IPS-18a (cell line): ENCODE data around the gene IL17D.

ENCODE experiments used
- H3K27ac ChIP-seq: one replicate; pipeline ENCODE4 v1.5.1; 2013; ENCODE audit warnings: low read length
- H3K27me3 ChIP-seq: one replicate; pipeline ENCODE4 v1.6.1; 2013; ENCODE audit warnings: mild to moderate bottlenecking, low read length; ENCODE audit not compliant: control insufficient read depth, insufficient read depth
- H3K36me3 ChIP-seq: one replicate; pipeline ENCODE4 v1.6.1; 2013; ENCODE audit warnings: low read depth, low read length; ENCODE audit not compliant: control insufficient read depth
- H3K4me1 ChIP-seq: one replicate; pipeline ENCODE4 v1.6.1; 2013; ENCODE audit warnings: low read depth, low read length; ENCODE audit not compliant: control insufficient read depth
- H3K4me3 ChIP-seq: one replicate; pipeline ENCODE4 v1.5.1; 2013; ENCODE audit warnings: low read length
- H3K9ac ChIP-seq: one replicate; pipeline ENCODE4 v1.6.1; 2013; ENCODE audit warnings: mild to moderate bottlenecking, low read length, moderate library complexity
- H3K9me3 ChIP-seq: one replicate; pipeline ENCODE4 v1.6.1; 2013; ENCODE audit warnings: low read depth, low read length; ENCODE audit not compliant: control insufficient read depth

IL17D gene, protein sequence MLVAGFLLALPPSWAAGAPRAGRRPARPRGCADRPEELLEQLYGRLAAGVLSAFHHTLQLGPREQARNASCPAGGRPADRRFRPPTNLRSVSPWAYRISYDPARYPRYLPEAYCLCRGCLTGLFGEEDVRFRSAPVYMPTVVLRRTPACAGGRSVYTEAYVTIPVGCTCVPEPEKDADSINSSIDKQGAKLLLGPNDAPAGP

DNA sequence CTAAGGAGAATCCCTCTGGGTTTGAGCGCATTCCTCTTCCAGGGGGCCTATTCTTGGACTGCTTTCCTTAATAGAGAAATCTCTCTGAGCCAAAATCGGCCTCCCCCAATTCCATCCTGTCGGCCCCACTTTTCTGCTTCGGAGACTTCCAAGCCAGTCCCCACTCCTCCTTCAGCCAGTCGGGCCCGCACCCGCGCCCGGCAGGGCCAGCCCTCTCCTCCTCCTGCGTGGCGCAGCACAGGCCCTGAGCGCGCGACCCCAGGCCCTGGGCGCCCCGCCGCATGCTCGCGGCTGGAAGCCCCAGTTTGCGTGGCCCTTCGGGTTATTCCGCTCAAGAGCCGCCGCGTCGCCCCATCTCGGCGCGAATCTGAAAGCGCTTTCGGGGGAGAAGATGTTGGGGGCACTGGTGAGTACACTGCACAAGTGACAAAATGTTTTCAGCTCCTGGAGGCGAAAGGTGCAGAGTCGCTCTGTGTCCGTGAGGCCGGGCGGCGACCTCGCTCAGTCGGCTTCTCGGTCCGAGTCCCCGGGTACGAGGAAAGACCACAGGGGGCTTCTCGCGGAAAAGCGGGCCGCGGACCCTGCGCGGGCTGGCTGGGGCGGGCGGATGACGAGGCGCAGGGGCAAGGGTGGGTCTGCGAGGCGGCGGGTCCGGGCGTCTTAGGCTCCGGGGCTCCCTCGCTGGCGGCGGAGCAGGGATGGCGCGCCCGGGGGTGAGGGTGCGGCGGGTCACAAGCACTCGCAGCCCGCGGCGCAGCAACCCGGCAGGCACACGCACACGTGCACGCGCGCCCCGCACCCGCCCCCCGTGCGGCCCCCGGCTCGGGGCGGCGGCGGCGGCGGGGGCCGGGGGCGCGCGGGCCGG, at the start of gene IL17D:
Gene IL17D, plus strand, starts transcription at position 785 of the 865 bp plus-strand sequence. CDS start 303 bp downstream, outside the sequence.
- H3K36me3 ChIP-seq = no peaks in the 10 kb centered on the region
- no peaks in the 10 kb centered on the region for H3K9me3 ChIP-seq
- no peak within 1 kb of the TSS for H3K9ac ChIP-seq
- no peaks in the 10 kb centered on the region for H3K4me1 ChIP-seq
- H3K27me3 ChIP-seq = peaks cover 50% of the 10 kb centered on the region
- H3K27ac ChIP-seq = no peak within 1 kb of the TSS
- H3K4me3 ChIP-seq = peak within 1 kb of the TSS; percentile 66

DNA sequence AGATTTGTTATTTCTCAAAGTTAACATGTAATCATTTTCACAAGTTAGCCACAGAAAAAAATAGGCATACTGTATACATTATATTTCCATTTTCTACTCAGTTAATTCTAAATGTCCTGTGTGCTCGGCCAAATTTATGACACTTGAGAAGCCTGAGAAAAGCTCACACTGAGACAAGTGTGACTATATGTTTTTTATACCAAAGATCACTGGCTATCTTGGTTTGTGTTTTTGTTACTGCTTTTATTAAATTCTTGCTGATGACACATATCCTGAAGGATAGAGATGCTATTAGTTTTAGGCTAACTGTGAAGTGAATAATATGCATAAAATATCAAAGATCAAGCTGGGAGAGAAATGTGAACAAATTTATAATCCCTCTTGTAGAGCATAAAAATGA, 49.3 kb upstream of the IL17D start:
- H3K4me3 ChIP-seq = no peak overlapping the region
- no peak overlapping the region for H3K9ac ChIP-seq
- H3K27ac ChIP-seq = no peak overlapping the region
- H3K27me3 ChIP-seq = no peaks in the 10 kb centered on the region
- H3K9me3 ChIP-seq = no peaks in the 10 kb centered on the region
- no peaks in the 10 kb centered on the region for H3K4me1 ChIP-seq
- no peaks in the 10 kb centered on the region for H3K36me3 ChIP-seq

DNA sequence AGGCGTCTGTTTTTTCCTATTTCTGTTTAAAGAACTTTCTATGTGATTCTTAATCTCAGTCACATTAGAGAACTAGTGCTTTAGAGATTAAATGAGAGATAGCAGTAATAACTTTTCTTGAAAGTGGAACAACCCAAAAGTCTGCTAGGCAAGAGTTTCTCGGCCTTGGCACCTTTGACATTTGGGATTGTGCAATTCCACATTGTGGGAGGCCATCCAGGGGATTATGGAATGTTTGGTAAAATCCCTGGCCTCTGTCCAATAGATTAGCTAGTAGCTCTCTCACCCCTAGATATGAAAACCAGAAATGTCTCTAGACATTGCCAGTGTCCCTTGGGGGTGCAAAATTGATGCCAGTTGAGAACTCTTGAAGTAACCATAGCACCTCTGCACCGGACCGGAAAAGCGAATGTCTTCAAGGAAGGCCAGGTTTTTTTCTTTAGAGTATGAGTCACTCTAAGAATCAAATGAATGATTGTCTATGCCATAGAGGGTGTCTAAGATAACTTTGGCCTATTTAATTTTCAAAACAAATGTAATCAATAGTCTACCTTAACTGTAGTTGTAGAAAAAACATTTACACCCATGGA, 45.0 kb upstream of the IL17D start:
- no peaks in the 10 kb centered on the region for H3K4me1 ChIP-seq
- H3K9me3 ChIP-seq = no peaks in the 10 kb centered on the region
- no peak overlapping the region for H3K27ac ChIP-seq
- H3K4me3 ChIP-seq = no peak overlapping the region
- H3K27me3 ChIP-seq = no peaks in the 10 kb centered on the region
- H3K36me3 ChIP-seq = no peaks in the 10 kb centered on the region
- H3K9ac ChIP-seq = no peak overlapping the region

DNA sequence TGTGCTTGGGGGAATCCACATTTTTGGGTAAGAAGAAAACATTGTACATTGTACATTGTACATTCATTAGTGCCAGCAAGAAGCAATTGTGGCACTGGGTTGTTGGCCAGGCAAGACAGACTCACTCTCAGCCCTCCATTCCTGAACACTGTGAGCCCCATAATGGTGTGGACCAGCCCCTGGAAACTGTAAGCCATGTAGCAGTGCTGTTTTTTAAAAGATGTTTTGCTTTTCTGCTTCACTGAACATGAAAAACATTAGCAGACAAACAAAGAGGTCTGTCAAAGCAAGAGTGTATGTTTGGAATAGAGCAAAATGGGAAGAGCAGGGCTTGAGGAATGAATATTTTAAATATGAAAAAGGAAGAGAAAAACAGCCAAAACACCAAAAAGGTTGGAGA, 39.1 kb upstream of the IL17D start:
- Histone ChIP-seq H3K4me3 (no peak overlapping the region), H3K36me3 (no peaks in the 10 kb centered on the region), H3K27ac (no peak overlapping the region), H3K27me3 (no peaks in the 10 kb centered on the region), H3K9ac (no peak overlapping the region), H3K4me1 (no peaks in the 10 kb centered on the region), H3K9me3 (no peaks in the 10 kb centered on the region)

DNA sequence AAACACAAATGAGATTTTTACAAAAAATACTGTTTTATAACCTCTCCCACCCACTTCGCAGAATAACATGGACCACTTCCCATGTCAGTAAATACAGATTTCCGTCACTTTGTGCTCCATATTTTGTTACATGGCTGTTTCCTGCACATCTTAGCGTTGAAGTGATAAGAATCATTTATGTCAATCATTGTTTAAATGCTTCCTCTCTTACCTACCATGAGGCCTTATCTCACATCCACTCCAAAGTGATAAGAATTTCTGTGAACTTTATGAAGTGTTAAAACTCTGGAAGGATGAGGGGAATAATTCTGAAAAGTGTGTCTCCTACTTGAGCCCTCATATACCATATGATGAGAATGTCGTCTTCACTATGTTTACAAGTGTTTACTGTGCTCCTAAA, 36.6 kb upstream of the IL17D start:
- no peak overlapping the region for H3K9ac ChIP-seq
- no peaks in the 10 kb centered on the region for H3K36me3 ChIP-seq
- H3K4me1 ChIP-seq = no peaks in the 10 kb centered on the region
- no peaks in the 10 kb centered on the region for H3K9me3 ChIP-seq
- H3K27ac ChIP-seq = no peak overlapping the region
- no peaks in the 10 kb centered on the region for H3K27me3 ChIP-seq
- H3K4me3 ChIP-seq = no peak overlapping the region

DNA sequence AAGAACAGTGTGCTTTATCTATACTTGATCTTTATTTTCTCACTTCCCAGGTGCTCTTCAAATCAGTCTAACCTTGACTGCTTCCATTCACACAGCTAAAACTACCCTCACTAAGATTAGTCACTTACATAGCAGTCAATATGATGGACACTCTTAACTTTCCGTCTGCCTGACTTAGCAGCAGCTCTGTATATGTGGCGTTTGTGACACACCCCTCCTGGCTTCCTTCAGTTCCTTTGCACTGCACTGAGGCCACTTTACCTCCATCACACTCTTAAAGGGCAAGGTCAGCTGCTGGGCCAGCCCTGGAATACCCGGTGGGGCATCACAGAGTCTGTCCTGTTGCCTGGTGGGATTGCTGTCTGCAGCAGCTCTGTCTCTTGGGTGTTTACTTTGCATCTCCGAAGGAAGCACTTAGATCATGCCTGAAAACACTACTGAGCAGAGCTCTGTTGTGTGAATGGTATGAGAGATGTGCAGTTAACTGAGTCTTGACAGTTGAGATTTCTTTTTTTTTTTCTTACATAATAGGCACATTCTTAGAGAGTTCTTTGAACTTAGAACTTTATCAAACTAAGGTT, 35.6 kb upstream of the IL17D start:
- no peaks in the 10 kb centered on the region for H3K9me3 ChIP-seq
- H3K4me3 ChIP-seq = no peak overlapping the region
- H3K27ac ChIP-seq = no peak overlapping the region
- no peaks in the 10 kb centered on the region for H3K36me3 ChIP-seq
- no peak overlapping the region for H3K9ac ChIP-seq
- no peaks in the 10 kb centered on the region for H3K4me1 ChIP-seq
- H3K27me3 ChIP-seq = no peaks in the 10 kb centered on the region

DNA sequence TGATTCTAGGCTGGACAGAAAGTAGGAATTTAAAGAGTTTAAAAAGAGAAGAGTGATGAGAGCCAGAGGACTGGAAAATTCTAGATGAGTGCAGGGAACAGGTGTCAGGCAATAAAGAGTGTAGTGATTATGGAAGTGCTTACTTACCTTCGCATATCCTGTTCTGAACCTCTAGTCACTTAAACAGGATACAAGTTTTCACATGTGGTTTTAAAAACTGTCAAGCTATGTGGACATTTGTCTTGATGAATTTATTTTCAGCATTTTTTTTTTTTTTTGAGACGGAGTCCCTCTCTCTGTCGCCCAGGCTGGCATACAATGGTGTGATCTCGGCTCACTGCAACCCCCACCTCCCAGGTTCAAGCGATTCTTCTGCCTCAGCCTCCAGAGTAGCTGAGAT, 34.3 kb upstream of the IL17D start:
- H3K36me3 ChIP-seq = no peaks in the 10 kb centered on the region
- no peak overlapping the region for H3K27ac ChIP-seq
- H3K27me3 ChIP-seq = no peaks in the 10 kb centered on the region
- H3K4me1 ChIP-seq = no peaks in the 10 kb centered on the region
- no peaks in the 10 kb centered on the region for H3K9me3 ChIP-seq
- no peak overlapping the region for H3K9ac ChIP-seq
- no peak overlapping the region for H3K4me3 ChIP-seq

DNA sequence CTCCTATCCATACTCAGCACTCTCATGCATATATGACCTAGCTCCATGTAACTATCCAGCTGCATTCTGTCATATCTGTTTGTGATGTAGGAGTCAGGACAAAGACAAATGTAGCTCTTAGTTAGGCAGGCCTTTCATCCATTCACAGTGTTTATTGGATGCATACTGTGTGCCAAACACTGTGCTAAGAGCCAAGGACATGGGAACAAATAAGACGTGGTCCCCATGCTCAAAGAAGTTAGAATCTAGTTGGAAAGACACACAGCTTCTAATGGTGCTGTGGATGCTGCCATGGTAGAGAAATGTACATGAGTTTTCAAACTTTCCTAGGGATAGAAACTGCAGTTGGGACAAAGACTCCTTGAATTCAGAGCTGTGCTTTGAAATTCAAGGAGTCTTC, 31.7 kb upstream of the IL17D start:
- no peak overlapping the region for H3K27ac ChIP-seq
- H3K4me3 ChIP-seq = no peak overlapping the region
- no peaks in the 10 kb centered on the region for H3K4me1 ChIP-seq
- no peaks in the 10 kb centered on the region for H3K27me3 ChIP-seq
- no peak overlapping the region for H3K9ac ChIP-seq
- no peaks in the 10 kb centered on the region for H3K36me3 ChIP-seq
- no peaks in the 10 kb centered on the region for H3K9me3 ChIP-seq

DNA sequence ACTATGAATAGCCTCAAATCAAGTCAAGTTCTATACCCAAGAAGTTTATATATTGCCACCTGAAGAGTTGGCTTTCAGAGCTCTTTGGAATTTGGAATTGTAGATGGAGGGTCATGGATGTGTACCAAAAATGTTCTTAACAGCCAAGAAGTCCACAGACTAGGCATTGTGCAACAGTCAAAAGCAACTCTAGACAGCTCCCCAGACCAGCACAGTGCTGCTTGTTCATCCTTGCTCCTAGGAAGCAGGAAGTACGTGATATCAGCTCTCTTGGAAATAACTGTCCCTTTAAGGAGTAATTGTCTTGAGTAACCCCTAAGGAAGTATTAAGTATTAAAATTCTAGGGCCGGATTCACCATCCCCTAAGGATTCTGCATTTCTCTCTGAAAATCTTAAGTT, 30.7 kb upstream of the IL17D start:
- Histone ChIP-seq H3K4me1 (no peaks in the 10 kb centered on the region), H3K27ac (no peak overlapping the region), H3K36me3 (no peaks in the 10 kb centered on the region), H3K27me3 (no peaks in the 10 kb centered on the region), H3K9ac (no peak overlapping the region), H3K9me3 (no peaks in the 10 kb centered on the region), H3K4me3 (no peak overlapping the region)

DNA sequence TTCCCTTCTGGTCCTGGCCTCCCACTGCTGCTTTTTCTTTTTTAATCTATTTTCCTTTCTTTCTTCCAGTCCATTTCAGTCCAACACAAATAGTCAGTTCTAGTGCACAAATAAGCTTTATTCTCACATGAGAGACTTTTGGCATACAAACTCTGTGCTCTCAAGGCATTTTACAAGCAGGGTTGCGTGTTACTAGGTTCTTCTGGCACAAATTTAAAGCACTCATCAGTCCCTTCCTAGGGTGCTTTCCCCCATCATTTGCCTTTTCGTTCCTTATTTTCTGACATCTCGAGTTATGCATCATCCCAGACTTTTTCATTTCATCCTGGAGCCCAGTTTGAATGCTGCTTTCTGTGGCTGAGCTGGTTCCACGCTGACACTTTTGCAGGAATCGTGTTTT, 29.8 kb upstream of the IL17D start:
- no peaks in the 10 kb centered on the region for H3K4me1 ChIP-seq
- H3K36me3 ChIP-seq = no peaks in the 10 kb centered on the region
- no peak overlapping the region for H3K27ac ChIP-seq
- no peak overlapping the region for H3K4me3 ChIP-seq
- H3K9me3 ChIP-seq = no peaks in the 10 kb centered on the region
- no peaks in the 10 kb centered on the region for H3K27me3 ChIP-seq
- no peak overlapping the region for H3K9ac ChIP-seq

DNA sequence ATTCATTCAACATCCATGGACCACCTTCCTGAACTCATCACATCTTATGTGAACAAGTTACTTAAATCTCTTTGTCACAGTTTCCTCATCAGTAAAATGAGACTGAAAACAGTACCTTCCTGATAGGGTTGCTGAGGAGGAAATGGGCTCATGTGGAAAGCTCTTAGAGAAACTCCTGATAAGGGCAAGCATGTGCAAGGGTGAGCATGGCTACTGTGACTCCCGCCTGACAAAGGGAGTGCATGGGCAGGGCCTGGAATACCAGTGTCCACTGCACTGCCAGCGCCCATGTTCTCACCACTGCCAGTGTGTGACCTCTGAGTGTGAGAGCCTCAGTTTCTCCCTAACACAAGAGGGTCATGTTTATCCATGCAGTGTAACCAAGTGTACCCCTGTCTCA, 27.3 kb upstream of the IL17D start:
- Histone ChIP-seq H3K27me3 (no peaks in the 10 kb centered on the region), H3K36me3 (no peaks in the 10 kb centered on the region), H3K4me1 (no peaks in the 10 kb centered on the region), H3K27ac (no peak overlapping the region), H3K4me3 (no peak overlapping the region), H3K9me3 (no peaks in the 10 kb centered on the region), H3K9ac (no peak overlapping the region)
